ENCODE data around the gene FGGY.
"Not testable (repeated sequence)": the region's sequence is repeated elsewhere in the genome, so short reads cannot be mapped to it uniquely, and the experiment has no call there.

The FGGY gene

GRCh38 chr1:59643526-59643925 lies 346.6 kb downstream of the FGGY start:
- DNase-seq (ENCODE audit: low read depth, low spot score): no peak
- no peak for TF ChIP-seq CTCF (IDR thresholded peaks at IDR 0.05; ENCODE audit: insufficient read depth, low read length, missing control alignments)
- no peak overlapping the region for H3K4me3 ChIP-seq (ENCODE audit: low read depth, low read length)
- CTCF ChIA-PET: no interaction called here
- POLR2A ChIA-PET: no interaction called here

GRCh38 chr1:59645893-59646292 lies 349.0 kb downstream of the FGGY start:
- TF ChIP-seq CTCF (IDR thresholded peaks at IDR 0.05; ENCODE audit: insufficient read depth, low read length, missing control alignments): no peak
- POLR2A ChIA-PET: interaction anchor here (0.5 kb wide), 1 partner anchor 81 kb away, joined by 4 read pairs; no protein-coding TSS in a partner anchor
- CTCF ChIA-PET: no interaction called here
- H3K4me3 ChIP-seq (ENCODE audit: low read depth, low read length): no peak overlapping the region
- no peak for DNase-seq (ENCODE audit: low read depth, low spot score)

GRCh38 chr1:59653142-59653958 lies 356.5 kb downstream of the FGGY start:
- DNase-seq (ENCODE audit: low read depth, low spot score); CTCF ChIA-PET; H3K4me3 ChIP-seq (ENCODE audit: low read depth, low read length); POLR2A ChIA-PET: not testable (repeated sequence)

GRCh38 chr1:59653968-59654367 lies 357.1 kb downstream of the FGGY start:
- ChIA-PET CTCF (no interaction called here), POLR2A (no interaction called here)
- DNase-seq (ENCODE audit: low read depth, low spot score): no peak
- no peak for TF ChIP-seq CTCF (IDR thresholded peaks at IDR 0.05; ENCODE audit: insufficient read depth, low read length, missing control alignments)
- no peak overlapping the region for H3K4me3 ChIP-seq (ENCODE audit: low read depth, low read length)

- DNase-seq (ENCODE audit: low read depth, low spot score): no peak
- ChIA-PET CTCF (no interaction called here), POLR2A (no interaction called here)
- H3K4me3 ChIP-seq (ENCODE audit: low read depth, low read length): no peak overlapping the region
- no peak for TF ChIP-seq CTCF (IDR thresholded peaks at IDR 0.05; ENCODE audit: insufficient read depth, low read length, missing control alignments)
Measured at GRCh38 chr1:59657873-59658465, 361.1 kb downstream of the FGGY start.

- no peak for DNase-seq (ENCODE audit: low read depth, low spot score)
- ChIA-PET POLR2A (no interaction called here), CTCF (no interaction called here)
- no peak for TF ChIP-seq CTCF (IDR thresholded peaks at IDR 0.05; ENCODE audit: insufficient read depth, low read length, missing control alignments)
- no peak overlapping the region for H3K4me3 ChIP-seq (ENCODE audit: low read depth, low read length)
Measured at GRCh38 chr1:59664166-59664565, 367.3 kb downstream of the FGGY start.

GRCh38 chr1:59666106-59666505 lies 369.2 kb downstream of the FGGY start:
- no peak for TF ChIP-seq CTCF (IDR thresholded peaks at IDR 0.05; ENCODE audit: insufficient read depth, low read length, missing control alignments)
- DNase-seq (ENCODE audit: low read depth, low spot score): no peak
- ChIA-PET CTCF (no interaction called here), POLR2A (no interaction called here)
- no peak overlapping the region for H3K4me3 ChIP-seq (ENCODE audit: low read depth, low read length)

Data from AG04449 (cell line).